Tibial nerve (tissue), 3 donors: ENCODE data around the gene SNRNP35.

ENCODE experiments used
- POLR2A ChIP-seq, 2 donors: fragments of 450-650 bp; IDR thresholded peaks; one replicate each; pipeline ENCODE4 v1.6.1; 2017; ENCODE audit warnings: antibody characterized with exemption in 2 of 2, mild to moderate bottlenecking in 2 of 2, moderate library complexity in 2 of 2
- TF ChIP-seq, protein P1 (sequence below), 5 experiments: fragments of 200-600 bp in 3 of 5; fragments of 450-650 bp in 2 of 5; sonication (generic) in 3 of 5; IDR thresholded peaks; one replicate each; pipeline ENCODE4 v1.5.1; 2016 to 2019; ENCODE audit warnings: antibody characterized with exemption in 5 of 5, mild to moderate bottlenecking in 3 of 5, moderate library complexity in 2 of 5

DNA sequence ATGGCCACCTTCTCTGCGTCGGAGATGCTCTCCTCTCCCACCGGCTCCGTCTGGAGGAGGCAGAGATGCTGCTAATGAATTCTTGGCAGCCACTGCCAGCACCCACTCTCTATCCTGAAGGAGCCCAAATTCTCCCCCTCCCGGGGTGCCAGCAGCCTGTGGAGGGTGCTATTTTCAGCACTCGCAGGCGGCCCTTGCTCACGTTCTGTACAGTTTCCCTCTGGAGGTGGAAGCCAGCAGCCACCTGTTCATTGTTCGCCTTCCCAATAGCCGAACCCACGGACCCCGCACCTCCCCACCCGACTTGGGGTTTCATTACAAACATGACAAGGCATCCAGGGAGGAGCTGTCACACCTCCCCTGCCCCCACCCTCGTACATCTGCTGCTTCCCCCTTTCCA is 27.8 kb downstream of the SNRNP35 start:
- TF ChIP-seq, protein P1, sequence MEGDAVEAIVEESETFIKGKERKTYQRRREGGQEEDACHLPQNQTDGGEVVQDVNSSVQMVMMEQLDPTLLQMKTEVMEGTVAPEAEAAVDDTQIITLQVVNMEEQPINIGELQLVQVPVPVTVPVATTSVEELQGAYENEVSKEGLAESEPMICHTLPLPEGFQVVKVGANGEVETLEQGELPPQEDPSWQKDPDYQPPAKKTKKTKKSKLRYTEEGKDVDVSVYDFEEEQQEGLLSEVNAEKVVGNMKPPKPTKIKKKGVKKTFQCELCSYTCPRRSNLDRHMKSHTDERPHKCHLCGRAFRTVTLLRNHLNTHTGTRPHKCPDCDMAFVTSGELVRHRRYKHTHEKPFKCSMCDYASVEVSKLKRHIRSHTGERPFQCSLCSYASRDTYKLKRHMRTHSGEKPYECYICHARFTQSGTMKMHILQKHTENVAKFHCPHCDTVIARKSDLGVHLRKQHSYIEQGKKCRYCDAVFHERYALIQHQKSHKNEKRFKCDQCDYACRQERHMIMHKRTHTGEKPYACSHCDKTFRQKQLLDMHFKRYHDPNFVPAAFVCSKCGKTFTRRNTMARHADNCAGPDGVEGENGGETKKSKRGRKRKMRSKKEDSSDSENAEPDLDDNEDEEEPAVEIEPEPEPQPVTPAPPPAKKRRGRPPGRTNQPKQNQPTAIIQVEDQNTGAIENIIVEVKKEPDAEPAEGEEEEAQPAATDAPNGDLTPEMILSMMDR (IDR thresholded peaks at IDR 0.05): no peak
- TF ChIP-seq POLR2A (IDR thresholded peaks at IDR 0.05): no peak
